H9 (cell line): ENCODE results near the gene SERBP1. TPM values are rescaled to one million over a fixed set of nuclear protein-coding genes. Genes with fewer than 3 reads are reported as not detected.

Experiments used
- DNase-seq: peaks from one replicate; pipeline ENCODE4 v3.0.0-alpha.2; 2017
- H2AFZ ChIP-seq: one replicate; pipeline ENCODE4 v1.6.1; 2013; ENCODE audit warnings: mild to moderate bottlenecking, low read length, control low read depth, moderate library complexity
- H2AK5ac ChIP-seq: 2 replicates; pipeline ENCODE4 v1.6.1; 2013; ENCODE audit warnings: low read length, control low read depth, mixed read lengths; ENCODE audit not compliant: insufficient read length
- H2BK120ac ChIP-seq: one replicate; pipeline ENCODE4 v1.6.1; 2013; ENCODE audit warnings: low read depth, mild to moderate bottlenecking, low read length, control low read depth, inconsistent platforms; ENCODE audit not compliant: poor library complexity, severe bottlenecking
- H2BK12ac ChIP-seq: 2 replicates; pipeline ENCODE4 v1.6.1; 2013; ENCODE audit warnings: low read length, control low read depth, mixed read lengths, low read depth; ENCODE audit not compliant: insufficient read length
- H2BK15ac ChIP-seq: 2 replicates; pipeline ENCODE4 v1.6.1; 2013; ENCODE audit warnings: low read depth, low read length, control low read depth
- H2BK20ac ChIP-seq: one replicate; pipeline ENCODE4 v1.6.1; 2013; ENCODE audit warnings: low read depth, mild to moderate bottlenecking, low read length, control low read depth, inconsistent platforms; ENCODE audit not compliant: poor library complexity, severe bottlenecking
- H2BK5ac ChIP-seq: 2 replicates; pipeline ENCODE4 v1.6.1; 2013; ENCODE audit warnings: low read length, control low read depth, mixed read lengths; ENCODE audit not compliant: insufficient read length
- H3K14ac ChIP-seq: 2 replicates; pipeline ENCODE4 v1.6.1; 2013; ENCODE audit warnings: low read length, control low read depth; ENCODE audit not compliant: insufficient read depth
- H3K18ac ChIP-seq: 2 replicates; pipeline ENCODE4 v1.6.1; 2013; ENCODE audit warnings: low read depth, mild to moderate bottlenecking, mixed read lengths, low read length, control low read depth; ENCODE audit not compliant: insufficient read length
- H3K23ac ChIP-seq: 2 replicates; pipeline ENCODE4 v1.6.1; 2013; ENCODE audit warnings: low read length, control low read depth, mixed read lengths, low read depth; ENCODE audit not compliant: insufficient read length
- H3K23me2 ChIP-seq: 2 replicates; pipeline ENCODE4 v1.6.1; 2013; ENCODE audit warnings: low read depth, mild to moderate bottlenecking, mixed read lengths, low read length, control low read depth; ENCODE audit not compliant: insufficient read length, poor library complexity, severe bottlenecking
- H3K27ac ChIP-seq: 2 replicates; pipeline ENCODE4 v1.5.1; 2013; ENCODE audit warnings: low read length, control low read depth, mixed read lengths, low read depth; ENCODE audit not compliant: insufficient read length
- H3K27me3 ChIP-seq: 2 replicates; pipeline ENCODE4 v1.6.1; 2013; ENCODE audit warnings: low read length, control low read depth, inconsistent platforms; ENCODE audit not compliant: insufficient read depth
- H3K4ac ChIP-seq: 2 replicates; pipeline ENCODE4 v1.6.1; 2013; ENCODE audit warnings: low read depth, mild to moderate bottlenecking, control low read depth, inconsistent platforms, low read length, moderate library complexity
- H3K4me1 ChIP-seq: 2 replicates; pipeline ENCODE4 v1.6.1; 2013; ENCODE audit warnings: low read length, control low read depth, inconsistent platforms; ENCODE audit not compliant: insufficient read depth
- H3K4me2 ChIP-seq: 2 replicates; pipeline ENCODE4 v1.6.1; 2013; ENCODE audit warnings: low read length, control low read depth, mixed read lengths; ENCODE audit not compliant: insufficient read length, insufficient read depth
- H3K56ac ChIP-seq: 2 replicates; pipeline ENCODE4 v1.6.1; 2013; ENCODE audit warnings: low read depth, mild to moderate bottlenecking, mixed read lengths, low read length, control low read depth; ENCODE audit not compliant: insufficient read length
- H3K79me1 ChIP-seq: 2 replicates; pipeline ENCODE4 v1.6.1; 2013; ENCODE audit warnings: low read depth, mild to moderate bottlenecking, moderate library complexity, low read length, control low read depth, inconsistent platforms; ENCODE audit not compliant: insufficient read depth, poor library complexity, severe bottlenecking
- H3K79me2 ChIP-seq: 2 replicates; pipeline ENCODE4 v1.6.1; 2013; ENCODE audit warnings: low read length, control low read depth, inconsistent platforms; ENCODE audit not compliant: insufficient read depth
- H3K9ac ChIP-seq: 2 replicates; pipeline ENCODE4 v1.6.1; 2013; ENCODE audit warnings: low read length, control low read depth, mixed read lengths; ENCODE audit not compliant: insufficient read length; ENCODE audit errors: extremely low read depth
- H3K9me3 ChIP-seq: one replicate; pipeline ENCODE4 v1.6.1; 2013; ENCODE audit warnings: low read depth, low read length, inconsistent platforms; ENCODE audit not compliant: control insufficient read depth
- H3T11ph ChIP-seq: one replicate; pipeline ENCODE4 v1.6.1; 2013; ENCODE audit warnings: mild to moderate bottlenecking, low read length, control low read depth, inconsistent platforms
- H4K20me1 ChIP-seq: one replicate; pipeline ENCODE4 v1.6.1; 2013; ENCODE audit not compliant: control insufficient read depth, insufficient read length, insufficient read depth
- H4K5ac ChIP-seq: 2 replicates; pipeline ENCODE4 v1.6.1; 2013; ENCODE audit warnings: low read depth, mild to moderate bottlenecking, mixed read lengths, low read length, control low read depth; ENCODE audit not compliant: insufficient read length
- H4K8ac ChIP-seq: replicated peaks from 2 replicates; pipeline ENCODE4 v1.6.1; 2013; ENCODE audit warnings: low read length, control low read depth, mixed read lengths, low read depth; ENCODE audit not compliant: insufficient read length
- H4K91ac ChIP-seq: 2 replicates; pipeline ENCODE4 v1.6.1; 2013; ENCODE audit warnings: low read depth, mild to moderate bottlenecking, moderate library complexity, mixed read lengths, low read length, control low read depth; ENCODE audit not compliant: insufficient read length
- H3K27ac Mint-ChIP-seq, 3 experiments: 2 replicates in 2 of 3; 3 replicates in 1 of 3; pipeline ENCODE4 v1.8.0; 2020 to 2021; ENCODE audit warnings: mixed read lengths in 3 of 3, mild to moderate bottlenecking in 1 of 3, moderate library complexity in 1 of 3
- H3K27me3 Mint-ChIP-seq: 2 replicates; pipeline ENCODE4 v1.8.0; 2021; ENCODE audit warnings: low read depth, mild to moderate bottlenecking, moderate library complexity, mixed read lengths
- H3K36me3 Mint-ChIP-seq, 3 experiments: 2 replicates in 2 of 3; 3 replicates in 1 of 3; pipeline ENCODE4 v1.8.0; 2020 to 2021; ENCODE audit warnings: low read depth in 3 of 3, mixed read lengths in 3 of 3; ENCODE audit not compliant: insufficient read depth in 1 of 3
- H3K4me1 Mint-ChIP-seq, 2 experiments: 2 replicates each; pipeline ENCODE4 v1.8.0; 2020; ENCODE audit warnings: mixed read lengths in 2 of 2
- H3K4me3 Mint-ChIP-seq, 2 experiments: 2 replicates in 1 of 2; 3 replicates in 1 of 2; pipeline ENCODE4 v1.8.0; 2020 to 2021; ENCODE audit warnings: mild to moderate bottlenecking in 2 of 2, mixed read lengths in 2 of 2, moderate library complexity in 1 of 2
- H3K9me3 Mint-ChIP-seq, 2 experiments: 2 replicates in 1 of 2; 3 replicates in 1 of 2; pipeline ENCODE4 v1.8.0; 2020; ENCODE audit warnings: mild to moderate bottlenecking in 2 of 2, mixed read lengths in 2 of 2, moderate library complexity in 1 of 2
- WGBS: extraction: QIAGEN DNeasy Blood & Tissue Kit; methylation state at CpG from one replicate; pipeline ENCODE4 v1.1.7; 2013; ENCODE audit warnings: missing lambda C conversion rate, low lambda C conversion rate, mixed read lengths; ENCODE audit not compliant: insufficient read length; ENCODE audit errors: extremely low coverage; 5-methylcytosine and 5-hydroxymethylcytosine counted together
- total RNA-seq: library from RNA; stranded (reverse); gene quantifications from 2 replicates; pipeline ENCODE4 v1.2.1, GENCODE V29; 2021
- TF ChIP-seq, protein P1 (sequence below): fragments of 200-600 bp; sonication (generic); conservative IDR thresholded peaks from 3 replicates; pipeline ENCODE4 v1.8.0; 2021; ENCODE audit warnings: antibody characterized with exemption, mild to moderate bottlenecking

SERBP1 gene
- total RNA-seq, 1 experiment from 2014 or later: 495 TPM

DNA sequence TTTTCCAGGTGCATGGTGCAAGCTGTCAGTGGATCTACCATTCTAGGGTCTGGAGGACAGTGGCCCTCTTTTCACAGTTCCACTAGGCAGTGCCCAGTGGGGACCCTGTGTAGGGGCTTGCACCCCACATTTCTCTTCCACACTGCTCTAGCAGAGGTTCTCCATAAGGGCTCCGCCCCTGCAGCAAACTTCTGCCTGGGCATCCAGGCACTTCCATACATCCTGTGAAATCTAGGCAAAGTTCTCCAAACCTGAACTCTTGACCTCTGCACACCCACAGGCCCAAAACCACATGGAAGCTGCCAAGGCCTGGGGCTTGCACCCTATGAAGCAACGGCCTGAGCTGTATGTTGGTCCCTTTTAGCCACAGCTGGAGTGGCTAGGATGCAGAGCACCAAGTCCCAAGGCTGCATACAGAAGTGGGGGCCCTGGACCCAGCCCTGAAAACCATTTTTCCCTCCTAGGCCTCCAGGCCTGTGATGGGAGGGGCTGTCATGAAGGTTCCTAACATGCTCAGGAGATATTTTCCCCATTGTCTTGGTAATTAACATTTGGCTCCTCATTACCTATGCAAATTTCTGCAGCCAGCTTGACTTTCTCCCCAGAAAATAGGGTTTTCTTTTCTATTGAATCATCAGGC lies 46.1 kb downstream of the SERBP1 start:
- no peak overlapping the region for H3K9ac ChIP-seq

More for the DNA sequence above, 46.1 kb downstream of the SERBP1 start:
- Histone ChIP-seq H3K27ac (no peak overlapping the region), H3K23me2 (no peaks in the 10 kb centered on the region), H3K18ac (no peak overlapping the region), H2BK5ac (no peak overlapping the region), H2BK15ac (no peak overlapping the region), H2BK12ac (no peak overlapping the region), H3K23ac (no peak overlapping the region), H4K91ac (no peak overlapping the region), H3K4me2 (no peak overlapping the region), H4K8ac (no peak overlapping the region), H2BK20ac (no peak overlapping the region), H3K9me3 (peaks cover 9% of the 10 kb centered on the region), H3K4me1 (no peaks in the 10 kb centered on the region), H3K79me1 (no peaks in the 10 kb centered on the region), H4K20me1 (no peaks in the 10 kb centered on the region), H3K79me2 (no peaks in the 10 kb centered on the region), H3K14ac (no peak overlapping the region), H3K27me3 (no peaks in the 10 kb centered on the region), H3T11ph (no peak overlapping the region), H3K4ac (no peak overlapping the region), H2AFZ (no peak overlapping the region), H2AK5ac (no peak overlapping the region), H4K5ac (no peak overlapping the region), H3K56ac (no peak overlapping the region), H2BK120ac (no peak overlapping the region)
- H3K36me3 Mint-ChIP-seq: peaks cover 40 to 45% (median 43%) of the 10 kb centered on the region in 3 experiments
- peaks cover 2% of the 10 kb centered on the region; the same call in 1 of the 2 replicates for H3K27me3 Mint-ChIP-seq
- H3K4me1 Mint-ChIP-seq: peaks cover 2 to 4% of the 10 kb centered on the region in 2 experiments; a peak in 2 of 4 replicates
- no CpG with 5 or more reads among the region's 2 CpGs for WGBS
- no peak for DNase-seq
- H3K27ac Mint-ChIP-seq: no peak overlapping the region
- H3K9me3 Mint-ChIP-seq: peaks cover 40 to 41% of the 10 kb centered on the region in 2 experiments
- TF ChIP-seq, protein P1, sequence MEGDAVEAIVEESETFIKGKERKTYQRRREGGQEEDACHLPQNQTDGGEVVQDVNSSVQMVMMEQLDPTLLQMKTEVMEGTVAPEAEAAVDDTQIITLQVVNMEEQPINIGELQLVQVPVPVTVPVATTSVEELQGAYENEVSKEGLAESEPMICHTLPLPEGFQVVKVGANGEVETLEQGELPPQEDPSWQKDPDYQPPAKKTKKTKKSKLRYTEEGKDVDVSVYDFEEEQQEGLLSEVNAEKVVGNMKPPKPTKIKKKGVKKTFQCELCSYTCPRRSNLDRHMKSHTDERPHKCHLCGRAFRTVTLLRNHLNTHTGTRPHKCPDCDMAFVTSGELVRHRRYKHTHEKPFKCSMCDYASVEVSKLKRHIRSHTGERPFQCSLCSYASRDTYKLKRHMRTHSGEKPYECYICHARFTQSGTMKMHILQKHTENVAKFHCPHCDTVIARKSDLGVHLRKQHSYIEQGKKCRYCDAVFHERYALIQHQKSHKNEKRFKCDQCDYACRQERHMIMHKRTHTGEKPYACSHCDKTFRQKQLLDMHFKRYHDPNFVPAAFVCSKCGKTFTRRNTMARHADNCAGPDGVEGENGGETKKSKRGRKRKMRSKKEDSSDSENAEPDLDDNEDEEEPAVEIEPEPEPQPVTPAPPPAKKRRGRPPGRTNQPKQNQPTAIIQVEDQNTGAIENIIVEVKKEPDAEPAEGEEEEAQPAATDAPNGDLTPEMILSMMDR: no peak
- H3K4me3 Mint-ChIP-seq: no peak overlapping the region
